Measurements from ENCODE around the gene HERPUD2. TPM values are rescaled to one million over a fixed set of nuclear protein-coding genes. Genes with fewer than 3 reads are reported as not detected.

The HERPUD2 gene
- total and polyA plus RNA-seq, 2 donors (not counting 1 experiment from before 2014, with no cell fraction given) = 58.8 to 62.2 TPM

- Histone ChIP-seq H3K4me2 (replicated peaks; ENCODE audit: low read depth, low read length, poor library complexity, severe bottlenecking) (no peak overlapping the region), H3K79me2 (ENCODE audit: control insufficient read depth, insufficient read depth, low read length) (peaks cover 12% of the 10 kb centered on the region), H2AFZ (ENCODE audit: insufficient read depth, low read depth, low read length, poor library complexity, severe bottlenecking) (no peak overlapping the region), H4K20me1 (ENCODE audit: control insufficient read depth, insufficient read depth, low read length, poor library complexity, severe bottlenecking) (no peaks in the 10 kb centered on the region), H3K27ac (ENCODE audit: low read length in 2 of 2) (no peak overlapping the region), H3K4me3 (ENCODE audit: control extremely low read depth in 1 of 5, extremely low read depth in 1 of 5, insufficient read depth in 1 of 5, low read depth in 2 of 5, low read length in 4 of 5) (no peak overlapping the region), H3K9me3 (ENCODE audit: control extremely low read depth in 1 of 3, control insufficient read depth in 2 of 3, insufficient read depth in 1 of 3, low read length in 2 of 3) (peaks cover 0 to 5% (median 0%) of the 10 kb centered on the region in 3 donors), H3K9ac (ENCODE audit: low read length) (no peak overlapping the region), H3K4me1 (ENCODE audit: control insufficient read depth in 2 of 2, insufficient read depth in 2 of 2, low read length in 2 of 2) (peaks cover 42 to 43% of the 10 kb centered on the region in 2 donors), H3K27me3 (replicated peaks in 1 of 4; ENCODE audit: control extremely low read depth in 1 of 4, control insufficient read depth in 3 of 4, insufficient read depth in 4 of 4, low read length in 3 of 4) (no peaks in the 10 kb centered on the region), H3K36me3 (replicated peaks in 1 of 2; ENCODE audit: control extremely low read depth in 1 of 2, control insufficient read depth in 1 of 2, extremely low read depth in 1 of 2, insufficient read depth in 2 of 2, low read length in 1 of 2) (no peaks in the 10 kb centered on the region)
- Mint-ChIP-seq H3K27ac (peak overlapping the region; percentile 47), H3K4me1 (peaks cover 54% of the 10 kb centered on the region), H3K27me3 (no peaks in the 10 kb centered on the region), H3K9me3 (ENCODE audit: insufficient read depth) (no peaks in the 10 kb centered on the region), H3K4me3 (no peak overlapping the region)
- intact Hi-C loops (cut with micrococcal nuclease) = no loop called here
- no peak for ATAC-seq (ENCODE audit: low read depth)
- ChIA-PET CTCF (interaction anchor here (1.0 to 2.4 kb wide), 3 partner anchors 10 to 81 kb away, joined by 3 to 9 read pairs (median 8); partner anchors contain the start of gene SEPTIN7), POLR2A (interaction anchor here (0.5 to 1.0 kb wide), 3 partner anchors 9 to 198 kb away, joined by 3 to 5 read pairs (median 4); no protein-coding TSS in a partner anchor)
- no peak for TF ChIP-seq EZH2 (IDR thresholded peaks at IDR 0.05; ENCODE audit: borderline replicate concordance, insufficient read depth, low read depth, low read length, poor library complexity, severe bottlenecking)
- TF ChIP-seq, protein P1, sequence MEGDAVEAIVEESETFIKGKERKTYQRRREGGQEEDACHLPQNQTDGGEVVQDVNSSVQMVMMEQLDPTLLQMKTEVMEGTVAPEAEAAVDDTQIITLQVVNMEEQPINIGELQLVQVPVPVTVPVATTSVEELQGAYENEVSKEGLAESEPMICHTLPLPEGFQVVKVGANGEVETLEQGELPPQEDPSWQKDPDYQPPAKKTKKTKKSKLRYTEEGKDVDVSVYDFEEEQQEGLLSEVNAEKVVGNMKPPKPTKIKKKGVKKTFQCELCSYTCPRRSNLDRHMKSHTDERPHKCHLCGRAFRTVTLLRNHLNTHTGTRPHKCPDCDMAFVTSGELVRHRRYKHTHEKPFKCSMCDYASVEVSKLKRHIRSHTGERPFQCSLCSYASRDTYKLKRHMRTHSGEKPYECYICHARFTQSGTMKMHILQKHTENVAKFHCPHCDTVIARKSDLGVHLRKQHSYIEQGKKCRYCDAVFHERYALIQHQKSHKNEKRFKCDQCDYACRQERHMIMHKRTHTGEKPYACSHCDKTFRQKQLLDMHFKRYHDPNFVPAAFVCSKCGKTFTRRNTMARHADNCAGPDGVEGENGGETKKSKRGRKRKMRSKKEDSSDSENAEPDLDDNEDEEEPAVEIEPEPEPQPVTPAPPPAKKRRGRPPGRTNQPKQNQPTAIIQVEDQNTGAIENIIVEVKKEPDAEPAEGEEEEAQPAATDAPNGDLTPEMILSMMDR (IDR thresholded peaks at IDR 0.05) = no peak
- WGBS (ENCODE audit: insufficient coverage) = no CpG with 5 or more reads among the region's 1 CpG
- DNase-seq = no peak
Observed at GRCh38 chr7:35720032-35720431, 25.1 kb upstream of the HERPUD2 start.

DNA sequence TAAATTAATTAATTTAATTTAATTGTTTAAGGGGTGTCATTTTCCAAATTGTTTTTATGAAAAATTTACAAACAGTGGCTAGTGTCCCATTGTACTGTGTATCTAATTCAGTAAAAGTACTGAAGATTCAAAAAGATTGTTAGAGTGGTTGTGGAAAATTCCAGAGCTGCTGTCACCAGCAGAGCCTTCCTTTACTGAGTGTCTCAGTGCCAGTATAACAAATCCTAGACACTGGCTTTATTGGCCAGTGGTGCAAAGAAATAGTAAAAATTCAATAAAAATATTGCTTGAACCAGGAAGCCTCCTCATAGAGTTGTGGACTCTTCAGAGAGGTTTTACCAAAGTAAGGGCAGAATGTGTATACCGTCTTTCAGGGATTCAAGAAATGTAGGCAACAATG lies 23.1 kb upstream of the HERPUD2 start:
- no peak overlapping the region for H3K4me3 Mint-ChIP-seq
- ChIA-PET CTCF (interaction anchor here (0.8 kb wide), 1 partner anchor 8 kb away, joined by 4 read pairs; no protein-coding TSS in a partner anchor), POLR2A (no interaction called here)
- no peak overlapping the region for H3K27ac Mint-ChIP-seq
- Histone ChIP-seq H4K20me1 (ENCODE audit: control insufficient read depth, insufficient read depth, low read length, poor library complexity, severe bottlenecking) (no peaks in the 10 kb centered on the region), H3K4me2 (replicated peaks; ENCODE audit: low read depth, low read length, poor library complexity, severe bottlenecking) (no peak overlapping the region), H3K4me3 (ENCODE audit: control extremely low read depth in 1 of 5, extremely low read depth in 1 of 5, insufficient read depth in 1 of 5, low read depth in 2 of 5, low read length in 4 of 5) (no peak overlapping the region), H3K79me2 (ENCODE audit: control insufficient read depth, insufficient read depth, low read length) (peaks cover 5% of the 10 kb centered on the region), H3K36me3 (replicated peaks in 1 of 2; ENCODE audit: control extremely low read depth in 1 of 2, control insufficient read depth in 1 of 2, extremely low read depth in 1 of 2, insufficient read depth in 2 of 2, low read length in 1 of 2) (no peaks in the 10 kb centered on the region), H3K27me3 (replicated peaks in 1 of 4; ENCODE audit: control extremely low read depth in 1 of 4, control insufficient read depth in 3 of 4, insufficient read depth in 4 of 4, low read length in 3 of 4) (no peaks in the 10 kb centered on the region), H2AFZ (ENCODE audit: insufficient read depth, low read depth, low read length, poor library complexity, severe bottlenecking) (no peak overlapping the region), H3K4me1 (ENCODE audit: control insufficient read depth in 2 of 2, insufficient read depth in 2 of 2, low read length in 2 of 2) (peaks cover 30 to 32% of the 10 kb centered on the region in 2 donors), H3K27ac (ENCODE audit: low read length in 2 of 2) (no peak overlapping the region), H3K9me3 (ENCODE audit: control extremely low read depth in 1 of 3, control insufficient read depth in 2 of 3, insufficient read depth in 1 of 3, low read length in 2 of 3) (no peaks in the 10 kb centered on the region), H3K9ac (ENCODE audit: low read length) (no peak overlapping the region)
- WGBS (ENCODE audit: insufficient coverage) = no CpG with 5 or more reads among the region's 1 CpG
- intact Hi-C loops (cut with micrococcal nuclease) = loop anchor here (5.0 kb wide), 1 partner anchor 39 kb away; no protein-coding TSS in a partner anchor
- TF ChIP-seq, protein P1 (IDR thresholded peaks at IDR 0.05) = no peak
- TF ChIP-seq EZH2 (IDR thresholded peaks at IDR 0.05; ENCODE audit: borderline replicate concordance, insufficient read depth, low read depth, low read length, poor library complexity, severe bottlenecking) = no peak
- H3K27me3 Mint-ChIP-seq = no peaks in the 10 kb centered on the region
- ATAC-seq (ENCODE audit: low read depth) = no peak
- DNase-seq = no peak
- H3K9me3 Mint-ChIP-seq (ENCODE audit: insufficient read depth) = no peaks in the 10 kb centered on the region
- H3K4me1 Mint-ChIP-seq = peaks cover 45% of the 10 kb centered on the region
